NB4 (cell line): Measurements from ENCODE around the gene PMPCA.

ENCODE experiments used
- DNase-seq: peaks from one replicate; pipeline ENCODE4 v3.0.0; 2010; ENCODE audit warnings: low read depth
- H3K4me3 ChIP-seq: one replicate; pipeline ENCODE4 v1.5.1; 2011; ENCODE audit warnings: mild to moderate bottlenecking, low read depth, low read length, moderate library complexity
- CTCF ChIP-seq: IDR thresholded peaks from one replicate; pipeline ENCODE4 v1.5.1; 2012; ENCODE audit warnings: low read depth, low read length
- MYC ChIP-seq: IDR thresholded peaks from 2 replicates; pipeline ENCODE4 v1.6.1; 2011; ENCODE audit warnings: low read depth, low read length
- POLR2A ChIP-seq: IDR thresholded peaks from 2 replicates; pipeline ENCODE4 v1.6.1; 2011; ENCODE audit warnings: mild to moderate bottlenecking; ENCODE audit not compliant: insufficient read length; ENCODE audit errors: extremely low read depth
- TF ChIP-seq, protein P1 (sequence below): IDR thresholded peaks from 2 replicates; pipeline ENCODE4 v1.6.1; 2011; ENCODE audit warnings: low read depth, low read length

The PMPCA gene

DNA sequence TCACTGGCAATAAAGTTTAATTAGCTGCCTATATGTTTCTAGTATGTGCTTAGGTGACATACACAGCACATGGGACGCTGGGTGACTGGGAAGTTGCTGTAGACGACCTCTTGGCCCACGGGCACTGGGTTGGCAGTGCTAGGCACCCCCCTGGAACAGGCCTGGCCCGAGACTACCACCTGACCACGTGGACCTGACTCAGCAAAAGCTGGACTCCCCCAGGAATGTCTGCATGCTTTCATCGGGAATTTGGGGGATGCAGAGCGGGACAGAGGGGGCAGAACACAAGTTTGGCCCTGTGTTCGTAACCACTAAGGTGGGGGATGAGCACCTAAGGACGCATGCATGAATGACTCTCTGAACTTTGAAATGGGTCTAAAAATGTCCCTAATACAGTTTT is 45.8 kb downstream of the PMPCA start:
- H3K4me3 ChIP-seq, result no peak overlapping the region
- DNase-seq, result no peak
- TF ChIP-seq MYC, result no peak
- TF ChIP-seq, protein P1, sequence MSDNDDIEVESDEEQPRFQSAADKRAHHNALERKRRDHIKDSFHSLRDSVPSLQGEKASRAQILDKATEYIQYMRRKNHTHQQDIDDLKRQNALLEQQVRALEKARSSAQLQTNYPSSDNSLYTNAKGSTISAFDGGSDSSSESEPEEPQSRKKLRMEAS, result no peak
- TF ChIP-seq POLR2A, result no peak
- no peak for TF ChIP-seq CTCF

- TF ChIP-seq MYC (no peak), CTCF (no peak), POLR2A (no peak)
- TF ChIP-seq, protein P1, result no peak
- H3K4me3 ChIP-seq, result no peak overlapping the region
- no peak for DNase-seq
These were observed 46.9 kb downstream of the PMPCA start for GRCh38 chr9:136457326-136457725.

- no peak for DNase-seq
- H3K4me3 ChIP-seq, result no peak overlapping the region
- TF ChIP-seq, protein P1, result no peak
- TF ChIP-seq MYC (no peak), CTCF (no peak), POLR2A (no peak)
These were observed 49.0 kb downstream of the PMPCA start for GRCh38 chr9:136459425-136459824.

GRCh38 chr9:136460772-136461325 is 50.4 kb downstream of the PMPCA start:
- DNase-seq, result no peak
- no peak for TF ChIP-seq MYC
- TF ChIP-seq, protein P1, result no peak
- no peak for TF ChIP-seq CTCF
- no peak for TF ChIP-seq POLR2A
- no peak overlapping the region for H3K4me3 ChIP-seq

GRCh38 chr9:136462664-136463063 is 52.2 kb downstream of the PMPCA start:
- no peak overlapping the region for H3K4me3 ChIP-seq
- no peak for DNase-seq
- TF ChIP-seq POLR2A, result no peak
- no peak for TF ChIP-seq MYC
- no peak for TF ChIP-seq CTCF
- TF ChIP-seq, protein P1, result no peak

GRCh38 chr9:136463578-136463977 is 53.1 kb downstream of the PMPCA start:
- no peak for DNase-seq
- TF ChIP-seq, protein P1, result no peak
- no peak for TF ChIP-seq POLR2A
- no peak for TF ChIP-seq MYC
- TF ChIP-seq CTCF, result no peak
- no peak overlapping the region for H3K4me3 ChIP-seq
